GM19452 (cell line): ENCODE data around the gene MB.
"Not testable (repeated sequence)": the region's sequence is repeated elsewhere in the genome, so short reads cannot be mapped to it uniquely, and the experiment has no call there.

Experiments used
- ATAC-seq: cut with Tn5 transposase; IDR thresholded peaks from one replicate; pipeline ENCODE4 v1.9.1; 2021; ENCODE audit not compliant: unreplicated experiment

Gene MB

GRCh38 chr22:35638001-35638400, 20.9 kb upstream of the MB start:
- ATAC-seq: no peak

- ATAC-seq: no peak
Measured at GRCh38 chr22:35637254-35637653, 20.1 kb upstream of the MB start.

GRCh38 chr22:35634943-35635540, 17.9 kb upstream of the MB start:
- ATAC-seq: no peak

GRCh38 chr22:35634015-35634414, 16.9 kb upstream of the MB start:
- ATAC-seq: no peak

- no peak for ATAC-seq
Measured at GRCh38 chr22:35633520-35633919, 16.4 kb upstream of the MB start.

- ATAC-seq: no peak
Measured at GRCh38 chr22:35632935-35633334, 15.8 kb upstream of the MB start.

- no peak for ATAC-seq
Measured at GRCh38 chr22:35631597-35631996, 14.5 kb upstream of the MB start.

- no peak for ATAC-seq
Measured at GRCh38 chr22:35630891-35631290, 13.8 kb upstream of the MB start.

- ATAC-seq: no peak
Measured at GRCh38 chr22:35630387-35630793, 13.3 kb upstream of the MB start.

GRCh38 chr22:35629406-35630216, 12.5 kb upstream of the MB start:
- ATAC-seq: no peak

- ATAC-seq: no peak
Measured at GRCh38 chr22:35628732-35629131, 11.6 kb upstream of the MB start.

GRCh38 chr22:35627267-35628041, 10.3 kb upstream of the MB start:
- no peak for ATAC-seq

GRCh38 chr22:35625763-35626432, 8.8 kb upstream of the MB start:
- ATAC-seq: no peak

GRCh38 chr22:35624547-35624946, 7.4 kb upstream of the MB start:
- no peak for ATAC-seq

- not testable (repeated sequence) for ATAC-seq
Measured at GRCh38 chr22:35623885-35624284, 6.8 kb upstream of the MB start.

- no peak for ATAC-seq
Measured at GRCh38 chr22:35622191-35622913, 5.2 kb upstream of the MB start.

GRCh38 chr22:35621451-35621850, 4.3 kb upstream of the MB start:
- no peak for ATAC-seq

GRCh38 chr22:35620624-35621251, 3.6 kb upstream of the MB start:
- no peak for ATAC-seq

- no peak for ATAC-seq
Measured at GRCh38 chr22:35619336-35620094, 2.4 kb upstream of the MB start.
